ENCODE data around the gene EXOC4. TPM values are rescaled to one million over a fixed set of nuclear protein-coding genes. Genes with fewer than 3 reads are reported as not detected.

Gene EXOC4
- total RNA-seq, 2 donors from 2014 or later = 62.0 to 146 TPM

- WGBS, 2 donors = 92 to 100% methylated on average over 1 of the region's 1 CpG
- Histone ChIP-seq H3K27ac (no peak overlapping the region), H3K36me3 (replicated peaks in 1 of 2; ENCODE audit: insufficient read depth in 1 of 2, low read depth in 2 of 2) (no peaks in the 10 kb centered on the region), H3K27me3 (no peaks in the 10 kb centered on the region), H3K4me1 (no peaks in the 10 kb centered on the region), H3K4me3 (no peak overlapping the region), H3K9me3 (no peaks in the 10 kb centered on the region)
- intact Hi-C loops (cut with DNase I) = no loop called here
- no peak for ATAC-seq
- no peak for TF ChIP-seq POLR2A (IDR thresholded peaks at IDR 0.05)
- TF ChIP-seq, protein P1, sequence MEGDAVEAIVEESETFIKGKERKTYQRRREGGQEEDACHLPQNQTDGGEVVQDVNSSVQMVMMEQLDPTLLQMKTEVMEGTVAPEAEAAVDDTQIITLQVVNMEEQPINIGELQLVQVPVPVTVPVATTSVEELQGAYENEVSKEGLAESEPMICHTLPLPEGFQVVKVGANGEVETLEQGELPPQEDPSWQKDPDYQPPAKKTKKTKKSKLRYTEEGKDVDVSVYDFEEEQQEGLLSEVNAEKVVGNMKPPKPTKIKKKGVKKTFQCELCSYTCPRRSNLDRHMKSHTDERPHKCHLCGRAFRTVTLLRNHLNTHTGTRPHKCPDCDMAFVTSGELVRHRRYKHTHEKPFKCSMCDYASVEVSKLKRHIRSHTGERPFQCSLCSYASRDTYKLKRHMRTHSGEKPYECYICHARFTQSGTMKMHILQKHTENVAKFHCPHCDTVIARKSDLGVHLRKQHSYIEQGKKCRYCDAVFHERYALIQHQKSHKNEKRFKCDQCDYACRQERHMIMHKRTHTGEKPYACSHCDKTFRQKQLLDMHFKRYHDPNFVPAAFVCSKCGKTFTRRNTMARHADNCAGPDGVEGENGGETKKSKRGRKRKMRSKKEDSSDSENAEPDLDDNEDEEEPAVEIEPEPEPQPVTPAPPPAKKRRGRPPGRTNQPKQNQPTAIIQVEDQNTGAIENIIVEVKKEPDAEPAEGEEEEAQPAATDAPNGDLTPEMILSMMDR (IDR thresholded peaks at IDR 0.05) = no peak
- DNase-seq = no peak
Measured at GRCh38 chr7:133718131-133718530, 465.3 kb downstream of the EXOC4 start.

DNA sequence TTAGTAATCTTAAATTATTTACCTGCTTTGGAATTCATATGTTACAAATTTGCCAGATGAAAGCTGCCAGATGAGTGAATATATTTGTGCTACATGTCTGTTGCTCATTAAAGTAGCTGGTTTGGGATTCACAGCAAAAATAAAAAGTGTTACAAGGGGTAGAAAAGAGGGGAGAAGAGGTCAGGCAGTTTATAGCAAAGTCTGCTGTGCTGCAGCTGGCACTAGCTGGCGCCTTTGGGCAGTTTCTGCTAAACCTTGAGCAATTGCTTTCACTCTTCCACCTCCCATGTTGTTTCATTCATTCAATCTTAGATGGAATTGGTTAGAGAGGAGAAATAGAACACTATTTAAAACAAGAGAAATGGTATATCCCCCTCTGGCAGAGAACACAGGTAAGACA lies 470.2 kb downstream of the EXOC4 start:
- H3K4me3 ChIP-seq = no peak overlapping the region
- no peaks in the 10 kb centered on the region for H3K9me3 ChIP-seq
- H3K36me3 ChIP-seq (replicated peaks in 1 of 2; ENCODE audit: insufficient read depth in 1 of 2, low read depth in 2 of 2) = no peaks in the 10 kb centered on the region
- no peak for DNase-seq
- no peak for ATAC-seq
- intact Hi-C loops (cut with DNase I) = no loop called here
- WGBS, 2 donors = 95 to 100% methylated on average over 1 of the region's 1 CpG
- H3K27ac ChIP-seq = no peak overlapping the region
- TF ChIP-seq, protein P1 (IDR thresholded peaks at IDR 0.05) = no peak
- no peak for TF ChIP-seq POLR2A (IDR thresholded peaks at IDR 0.05)
- no peaks in the 10 kb centered on the region for H3K27me3 ChIP-seq
- no peaks in the 10 kb centered on the region for H3K4me1 ChIP-seq

GRCh38 chr7:133724148-133724547 lies 471.3 kb downstream of the EXOC4 start:
- Histone ChIP-seq H3K4me3 (no peak overlapping the region), H3K27me3 (no peaks in the 10 kb centered on the region), H3K36me3 (replicated peaks in 1 of 2; ENCODE audit: insufficient read depth in 1 of 2, low read depth in 2 of 2) (no peaks in the 10 kb centered on the region), H3K27ac (no peak overlapping the region), H3K9me3 (no peaks in the 10 kb centered on the region), H3K4me1 (no peaks in the 10 kb centered on the region)
- DNase-seq = no peak
- intact Hi-C loops (cut with DNase I) = no loop called here
- no peak for ATAC-seq
- no peak for TF ChIP-seq POLR2A (IDR thresholded peaks at IDR 0.05)
- TF ChIP-seq, protein P1 (IDR thresholded peaks at IDR 0.05) = no peak
- WGBS, 2 donors = 81% methylated on average over 2 of the region's 2 CpGs

DNA sequence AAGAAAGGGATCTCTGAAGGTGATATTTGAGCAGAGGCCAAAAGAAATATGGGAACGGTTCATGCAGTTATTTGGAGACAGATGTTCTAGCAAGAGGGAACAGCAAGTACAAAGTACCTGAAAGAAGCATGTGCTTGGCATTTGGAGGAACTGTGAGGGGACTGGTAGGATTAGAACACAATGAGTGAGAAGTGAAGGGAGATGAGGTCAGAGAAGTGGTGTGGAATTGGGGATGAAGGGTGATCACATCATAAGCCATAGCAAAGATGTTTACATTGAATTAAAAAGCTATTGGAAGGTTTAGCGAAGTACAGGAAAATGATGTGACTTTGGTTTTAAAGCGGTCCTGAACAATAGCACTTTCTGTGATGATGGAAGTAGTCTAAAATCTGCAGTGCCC lies 471.8 kb downstream of the EXOC4 start:
- ATAC-seq (no peak), DNase-seq (no peak)
- WGBS, 2 donors = 83 to 92% methylated on average over 3 of the region's 3 CpGs

More for the DNA sequence above, 471.8 kb downstream of the EXOC4 start:
- Histone ChIP-seq H3K4me3 (no peak overlapping the region), H3K36me3 (replicated peaks in 1 of 2; ENCODE audit: insufficient read depth in 1 of 2, low read depth in 2 of 2) (no peaks in the 10 kb centered on the region), H3K9me3 (no peaks in the 10 kb centered on the region), H3K27me3 (no peaks in the 10 kb centered on the region), H3K4me1 (no peaks in the 10 kb centered on the region), H3K27ac (no peak overlapping the region)
- TF ChIP-seq, protein P1 (IDR thresholded peaks at IDR 0.05) = no peak
- TF ChIP-seq POLR2A (IDR thresholded peaks at IDR 0.05) = no peak
- intact Hi-C loops (cut with DNase I) = no loop called here
